Chondrocyte (in vitro differentiated cells): Measurements from ENCODE around the gene PCNX2. TPM values are rescaled to one million over a fixed set of nuclear protein-coding genes. Genes with fewer than 3 reads are reported as not detected.

ENCODE experiments used
- DNase-seq: peaks from one replicate; pipeline ENCODE4 v3.0.0; 2021; ENCODE audit warnings: mixed read lengths, low spot score
- H3K27ac Mint-ChIP-seq: one replicate; pipeline ENCODE4 v1.8.0; 2021; ENCODE audit warnings: mild to moderate bottlenecking, moderate library complexity, mixed read lengths; ENCODE audit not compliant: unreplicated experiment
- H3K27me3 Mint-ChIP-seq: 2 replicates; pipeline ENCODE4 v1.8.0; 2021; ENCODE audit warnings: low read depth, mixed read lengths
- H3K36me3 Mint-ChIP-seq: 2 replicates; pipeline ENCODE4 v1.8.0; 2021; ENCODE audit warnings: low read depth, mixed read lengths
- H3K4me1 Mint-ChIP-seq: 2 replicates; pipeline ENCODE4 v1.8.0; 2021; ENCODE audit warnings: low read depth, mild to moderate bottlenecking, mixed read lengths
- H3K4me3 Mint-ChIP-seq: one replicate; pipeline ENCODE4 v1.8.0; 2021; ENCODE audit warnings: mild to moderate bottlenecking, moderate library complexity, mixed read lengths; ENCODE audit not compliant: unreplicated experiment
- H3K9me3 Mint-ChIP-seq: 2 replicates; pipeline ENCODE4 v1.8.0; 2021; ENCODE audit warnings: low read depth, mixed read lengths
- CTCF ChIP-seq: fragments of 200-600 bp; sonication (generic); IDR thresholded peaks from 2 replicates; pipeline ENCODE4 v1.5.0; 2021; ENCODE audit warnings: antibody characterized with exemption, mild to moderate bottlenecking, moderate library complexity
- total RNA-seq: library from RNA; stranded (reverse); gene quantifications from 3 replicates; pipeline ENCODE4 v1.2.1, GENCODE V29; 2021

Gene PCNX2
- total RNA-seq, 1 donor from 2014 or later = 9.5 TPM

- H3K4me3 Mint-ChIP-seq = no peak overlapping the region
- DNase-seq = no peak
- no peaks in the 10 kb centered on the region for H3K27me3 Mint-ChIP-seq
- peaks cover 15% of the 10 kb centered on the region for H3K4me1 Mint-ChIP-seq
- TF ChIP-seq CTCF = no peak
- no peak overlapping the region for H3K27ac Mint-ChIP-seq
- H3K36me3 Mint-ChIP-seq = peaks cover 13% of the 10 kb centered on the region
- no peaks in the 10 kb centered on the region for H3K9me3 Mint-ChIP-seq
Measured at GRCh38 chr1:233252441-233252840, 43.1 kb downstream of the PCNX2 start.

DNA sequence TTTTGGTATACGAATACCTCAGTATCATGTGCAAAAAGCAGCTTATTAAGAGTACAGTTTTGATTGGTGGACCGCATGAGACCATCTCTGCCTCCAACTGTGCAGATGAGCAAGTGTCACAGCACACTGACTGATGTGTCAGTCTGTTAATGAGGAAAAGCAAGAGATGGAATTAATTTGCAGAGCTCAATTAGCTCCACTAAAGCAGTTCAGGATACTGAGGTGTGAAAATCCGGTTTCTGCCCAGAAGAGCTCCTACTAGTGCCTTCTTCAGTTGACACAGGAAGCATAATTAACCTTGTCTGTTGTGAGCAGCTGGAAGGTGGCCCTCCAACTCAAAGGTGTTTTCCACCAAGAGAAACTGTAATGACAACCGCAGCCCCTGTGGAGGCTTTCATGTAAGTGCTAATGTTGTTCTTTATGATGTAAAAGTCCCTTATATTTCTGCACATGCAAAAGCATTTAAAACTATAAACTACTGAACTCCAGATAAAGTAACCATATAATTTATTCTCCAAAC, 44.3 kb downstream of the PCNX2 start:
- peaks cover 15% of the 10 kb centered on the region for H3K4me1 Mint-ChIP-seq
- no peak overlapping the region for H3K4me3 Mint-ChIP-seq
- peaks cover 13% of the 10 kb centered on the region for H3K36me3 Mint-ChIP-seq
- DNase-seq = no peak
- no peak for TF ChIP-seq CTCF
- H3K27ac Mint-ChIP-seq = no peak overlapping the region
- H3K27me3 Mint-ChIP-seq = no peaks in the 10 kb centered on the region
- no peaks in the 10 kb centered on the region for H3K9me3 Mint-ChIP-seq

DNA sequence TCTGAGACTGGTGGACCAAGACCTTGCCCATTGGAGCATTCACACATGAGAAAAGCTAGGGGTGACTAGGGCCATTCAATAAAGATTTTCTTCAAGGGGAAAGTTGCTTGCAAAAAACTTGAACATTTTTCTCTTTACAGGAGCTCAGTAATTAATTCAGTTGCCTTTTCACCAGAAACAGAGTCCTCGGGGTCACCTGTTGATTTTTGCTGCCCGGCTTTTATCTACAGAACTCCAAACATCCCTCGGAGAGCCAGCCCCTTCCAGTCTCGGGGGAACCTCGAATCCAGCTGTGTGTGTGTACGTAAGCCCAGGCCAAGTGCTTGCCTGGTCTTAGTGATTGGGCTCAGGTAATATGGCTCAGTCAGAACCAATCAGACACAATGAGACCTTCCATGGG, 47.5 kb downstream of the PCNX2 start:
- H3K4me1 Mint-ChIP-seq = no peaks in the 10 kb centered on the region
- H3K27ac Mint-ChIP-seq = no peak overlapping the region
- H3K9me3 Mint-ChIP-seq = no peaks in the 10 kb centered on the region
- no peak for TF ChIP-seq CTCF
- DNase-seq = no peak
- no peaks in the 10 kb centered on the region for H3K27me3 Mint-ChIP-seq
- H3K4me3 Mint-ChIP-seq = no peak overlapping the region
- peaks cover 21% of the 10 kb centered on the region for H3K36me3 Mint-ChIP-seq

GRCh38 chr1:233246965-233247364, 48.6 kb downstream of the PCNX2 start:
- no peak for TF ChIP-seq CTCF
- no peak overlapping the region for H3K4me3 Mint-ChIP-seq
- no peak for DNase-seq
- H3K27me3 Mint-ChIP-seq = no peaks in the 10 kb centered on the region
- H3K4me1 Mint-ChIP-seq = no peaks in the 10 kb centered on the region
- H3K9me3 Mint-ChIP-seq = no peaks in the 10 kb centered on the region
- H3K27ac Mint-ChIP-seq = no peak overlapping the region
- H3K36me3 Mint-ChIP-seq = peaks cover 21% of the 10 kb centered on the region

- no peaks in the 10 kb centered on the region for H3K27me3 Mint-ChIP-seq
- no peak for DNase-seq
Measured at GRCh38 chr1:233245191-233245765, 50.2 kb downstream of the PCNX2 start.

More at GRCh38 chr1:233245191-233245765, 50.2 kb downstream of the PCNX2 start:
- Mint-ChIP-seq H3K36me3 (peaks cover 17% of the 10 kb centered on the region), H3K27ac (no peak overlapping the region), H3K4me1 (peaks cover 4% of the 10 kb centered on the region), H3K9me3 (no peaks in the 10 kb centered on the region), H3K4me3 (no peak overlapping the region)
- no peak for TF ChIP-seq CTCF
